Stimulated activated CD8-positive, alpha-beta memory T cell treated with anti-CD3 and anti-CD28 coated beads, Interleukin-12 subunit alpha, Interleukin-12 subunit beta, amount 100 ng/mL, for 4 hours (primary cell): Measurements from ENCODE around the gene MSGN1.
"Not testable (repeated sequence)": the region's sequence is repeated elsewhere in the genome, so short reads cannot be mapped to it uniquely, and the experiment has no call there.

Source experiments
- DNase-seq: peaks from one replicate; pipeline ENCODE4 v3.0.0-alpha.2; 2020; ENCODE audit warnings: low read depth

Gene MSGN1

GRCh38 chr2:17805717-17806363 is 10.4 kb upstream of the MSGN1 start:
- DNase-seq = no peak

GRCh38 chr2:17813010-17813741 is 3.1 kb upstream of the MSGN1 start:
- no peak for DNase-seq

GRCh38 chr2:17813742-17814473 is 2.4 kb upstream of the MSGN1 start:
- DNase-seq = no peak

- DNase-seq = no peak
Observed at GRCh38 chr2:17814601-17815000, 1.7 kb upstream of the MSGN1 start.

GRCh38 chr2:17815468-17816184 is 634 bp upstream of the MSGN1 start:
- no peak for DNase-seq

- DNase-seq = no peak
Observed at GRCh38 chr2:17818235-17818815, 2.1 kb downstream of the MSGN1 start.

- no peak for DNase-seq
Observed at GRCh38 chr2:17821080-17821479, 4.8 kb downstream of the MSGN1 start.

GRCh38 chr2:17821535-17822444 is 5.5 kb downstream of the MSGN1 start:
- no peak for DNase-seq

GRCh38 chr2:17822445-17823117 is 6.3 kb downstream of the MSGN1 start:
- no peak for DNase-seq

GRCh38 chr2:17823646-17824045 is 7.4 kb downstream of the MSGN1 start:
- DNase-seq = not testable (repeated sequence)

- DNase-seq = no peak
Observed at GRCh38 chr2:17827316-17827715, 11.1 kb downstream of the MSGN1 start.

- no peak for DNase-seq
Observed at GRCh38 chr2:17827785-17828184, 11.5 kb downstream of the MSGN1 start.

GRCh38 chr2:17830053-17831034 is 14.1 kb downstream of the MSGN1 start:
- no peak for DNase-seq

- no peak for DNase-seq
Observed at GRCh38 chr2:17835516-17835915, 19.3 kb downstream of the MSGN1 start.

GRCh38 chr2:17839959-17840358 is 23.7 kb downstream of the MSGN1 start:
- DNase-seq = no peak

- DNase-seq = no peak
Observed at GRCh38 chr2:17843457-17843856, 27.2 kb downstream of the MSGN1 start.

GRCh38 chr2:17845806-17846205 is 29.5 kb downstream of the MSGN1 start:
- DNase-seq = no peak

- no peak for DNase-seq
Observed at GRCh38 chr2:17846676-17847075, 30.4 kb downstream of the MSGN1 start.

- DNase-seq = no peak
Observed at GRCh38 chr2:17847236-17847635, 31.0 kb downstream of the MSGN1 start.
